ENCODE data around the gene LMF2.
"Not testable (repeated sequence)": the region's sequence is repeated elsewhere in the genome, so short reads cannot be mapped to it uniquely, and the experiment has no call there.

Gene LMF2

GRCh38 chr22:50522806-50523438 is 15.4 kb upstream of the LMF2 start:
- DNase-seq, result no peak

- no peak for DNase-seq
These were observed 14.8 kb upstream of the LMF2 start for GRCh38 chr22:50522208-50522805.

- DNase-seq, result no peak
These were observed 14.2 kb upstream of the LMF2 start for GRCh38 chr22:50521710-50522109.

- DNase-seq, result no peak
These were observed 13.4 kb upstream of the LMF2 start for GRCh38 chr22:50520826-50521453.

- not testable (repeated sequence) for DNase-seq
These were observed 12.7 kb upstream of the LMF2 start for GRCh38 chr22:50520184-50520583.

- DNase-seq, result no peak
These were observed 11.6 kb upstream of the LMF2 start for GRCh38 chr22:50519151-50519550.

GRCh38 chr22:50518606-50519005 is 11.1 kb upstream of the LMF2 start:
- no peak for DNase-seq

- DNase-seq, result no peak
These were observed 10.2 kb upstream of the LMF2 start for GRCh38 chr22:50517495-50518260.

GRCh38 chr22:50516891-50517290 is 9.4 kb upstream of the LMF2 start:
- no peak for DNase-seq

- DNase-seq, result no peak
These were observed 8.6 kb upstream of the LMF2 start for GRCh38 chr22:50516068-50516467.

GRCh38 chr22:50513175-50513574 is 5.7 kb upstream of the LMF2 start:
- no peak for DNase-seq

GRCh38 chr22:50508897-50509296 is 1.4 kb upstream of the LMF2 start:
- DNase-seq, result no peak

- DNase-seq, result no peak
These were observed 736 bp upstream of the LMF2 start, which contains the start of gene NCAPH2 for GRCh38 chr22:50507991-50508884. NCAPH2 (plus strand) TSS chr22:50508224; CDS start chr22:50508338, 114 bp downstream.

GRCh38 chr22:50506611-50507420 is 686 bp downstream of the LMF2 start:
- DNase-seq, result no peak

- DNase-seq, result no peak
These were observed 1.5 kb downstream of the LMF2 start for GRCh38 chr22:50505776-50506610.

GRCh38 chr22:50505276-50505775 is 2.2 kb downstream of the LMF2 start:
- no peak for DNase-seq

GRCh38 chr22:50504369-50505211 is 2.9 kb downstream of the LMF2 start:
- DNase-seq, result no peak

- DNase-seq, result no peak
These were observed 3.9 kb downstream of the LMF2 start for GRCh38 chr22:50503475-50504145.

Measured in CD4-positive, alpha-beta T cell treated with Interleukin-6 for 4 hours (primary cell).